Neural cell (in vitro differentiated cells): Measurements from ENCODE around the gene RPP30. TPM values are rescaled to one million over a fixed set of nuclear protein-coding genes. Genes with fewer than 3 reads are reported as not detected.

Experiments used
- H2AFZ ChIP-seq: fragments of 200-600, 300-800 bp; sonication (generic), shearing (Covaris generic); 2 replicates; pipeline ENCODE4 v1.6.0; 2014; ENCODE audit warnings: low read depth, mild to moderate bottlenecking, antibody characterized with exemption, low read length, moderate library complexity
- H3F3A ChIP-seq: fragments of 200-600 bp; shearing (Covaris generic); 2 replicates; pipeline ENCODE4 v1.6.1; 2016; ENCODE audit warnings: mild to moderate bottlenecking, moderate library complexity, mixed read lengths, antibody characterized with exemption, low read length; ENCODE audit not compliant: insufficient read depth, poor library complexity, severe bottlenecking
- H3K27ac ChIP-seq: fragments of 200-600, 300-800 bp; sonication (generic), shearing (Covaris generic); 2 replicates; pipeline ENCODE4 v1.5.1; 2014; ENCODE audit warnings: mild to moderate bottlenecking, low read length, moderate library complexity
- H3K27me3 ChIP-seq: fragments of 300-800, 200-600 bp; sonication (generic), shearing (Covaris generic); 2 replicates; pipeline ENCODE4 v1.6.0; 2014; ENCODE audit warnings: mild to moderate bottlenecking, low read depth, low read length, moderate library complexity; ENCODE audit not compliant: insufficient read depth
- H3K36me3 ChIP-seq: fragments of 300-800, 200-600 bp; sonication (generic), shearing (Covaris generic); 2 replicates; pipeline ENCODE4 v1.5.1; 2014; ENCODE audit warnings: mild to moderate bottlenecking, antibody characterized with exemption, low read length, moderate library complexity; ENCODE audit not compliant: insufficient read depth
- H3K4me2 ChIP-seq: fragments of 300-800, 200-600 bp; sonication (generic), shearing (Covaris generic); 2 replicates; pipeline ENCODE4 v1.6.0; 2014; ENCODE audit warnings: mild to moderate bottlenecking, low read length
- H3K4me3 ChIP-seq: fragments of 300-800, 200-600 bp; sonication (generic), shearing (Covaris generic); 2 replicates; pipeline ENCODE4 v1.5.1; 2014; ENCODE audit warnings: mild to moderate bottlenecking, low read length, moderate library complexity
- H3K79me2 ChIP-seq: fragments of 200-600 bp; shearing (Covaris generic); replicated peaks from 2 replicates; pipeline ENCODE4 v1.6.0; 2014; ENCODE audit warnings: mild to moderate bottlenecking, low read length, moderate library complexity; ENCODE audit not compliant: insufficient read depth
- H3K9ac ChIP-seq: fragments of 300-800, 200-600 bp; sonication (generic), shearing (Covaris generic); 2 replicates; pipeline ENCODE4 v1.6.1; 2016; ENCODE audit warnings: mild to moderate bottlenecking, low read length, mixed read lengths
- H3K9me2 ChIP-seq: fragments of 200-600 bp; shearing (Covaris generic); 2 replicates; pipeline ENCODE4 v1.6.1; 2016; ENCODE audit warnings: mild to moderate bottlenecking, low read length, mixed read lengths; ENCODE audit not compliant: insufficient read depth
- H3K9me3 ChIP-seq: fragments of 200-600, 300-800 bp; sonication (generic), shearing (Covaris generic); 2 replicates; pipeline ENCODE4 v1.6.1; 2016; ENCODE audit warnings: mild to moderate bottlenecking, mixed run types, low read length, moderate library complexity, mixed read lengths
- H4K20me1 ChIP-seq: fragments of 200-600 bp; shearing (Covaris generic); 2 replicates; pipeline ENCODE4 v1.6.1; 2016; ENCODE audit warnings: mild to moderate bottlenecking, mixed run types; ENCODE audit not compliant: insufficient read depth
- CTCF ChIP-seq: fragments of 450-650 bp; IDR thresholded peaks from 2 replicates; pipeline ENCODE4 v1.5.1; 2014; ENCODE audit warnings: antibody characterized with exemption, mild to moderate bottlenecking, moderate library complexity; ENCODE audit not compliant: poor library complexity, severe bottlenecking
- EP300 ChIP-seq: fragments of 450-650 bp; conservative IDR thresholded peaks from 2 replicates; pipeline ENCODE4 v1.6.1; 2014; ENCODE audit warnings: antibody characterized with exemption, mild to moderate bottlenecking, moderate library complexity; ENCODE audit not compliant: poor library complexity, severe bottlenecking
- EZH2 ChIP-seq: fragments of 200-600, 300-800 bp; shearing (Covaris generic), sonication (generic); IDR thresholded peaks from 2 replicates; pipeline ENCODE4 v1.6.1; 2014; ENCODE audit warnings: antibody characterized with exemption, low read length, borderline replicate concordance, mild to moderate bottlenecking; ENCODE audit not compliant: insufficient read depth, poor library complexity, severe bottlenecking
- MXI1 ChIP-seq: fragments of 450-650 bp; conservative IDR thresholded peaks from 2 replicates; pipeline ENCODE4 v1.6.1; 2014; ENCODE audit warnings: antibody characterized with exemption, mild to moderate bottlenecking; ENCODE audit not compliant: poor library complexity, severe bottlenecking
- POLR2AphosphoS5 ChIP-seq: IDR thresholded peaks from 2 replicates; pipeline ENCODE4 v1.6.1; 2012
- RAD21 ChIP-seq: fragments of 450-650 bp; conservative IDR thresholded peaks from 2 replicates; pipeline ENCODE4 v1.6.1; 2014; ENCODE audit warnings: antibody characterized with exemption, mild to moderate bottlenecking, moderate library complexity
- REST ChIP-seq: IDR thresholded peaks from 2 replicates; pipeline ENCODE4 v1.6.1; 2012; ENCODE audit warnings: borderline replicate concordance
- TAF1 ChIP-seq: IDR thresholded peaks from 2 replicates; pipeline ENCODE4 v1.6.1; 2012; ENCODE audit warnings: low read depth
- polyA plus RNA-seq: library from polyadenylated mRNA; depleted of rRNA; stranded (reverse); fragments of >200 nt; gene quantifications from 2 replicates; pipeline ENCODE4 v1.2.3, GENCODE V29; 2014

RPP30 gene
- polyA plus RNA-seq, 1 donor from 2014 or later: 86.5 TPM

- Histone ChIP-seq H3K27me3 (no peaks in the 10 kb centered on the region), H3K4me2 (no peak overlapping the region), H3K9me2 (no peaks in the 10 kb centered on the region)
Measured at GRCh38 chr10:90935581-90936275, 64.0 kb downstream of the RPP30 start.

GRCh38 chr10:90936276-90936659 lies 64.5 kb downstream of the RPP30 start:
- peak overlapping the region; percentile 43 for H3K9ac ChIP-seq
- no peaks in the 10 kb centered on the region for H3F3A ChIP-seq
- H3K4me2 ChIP-seq: no peak overlapping the region
- H3K27ac ChIP-seq: peak overlapping the region; percentile 87
- H3K9me3 ChIP-seq: no peaks in the 10 kb centered on the region
- no peak overlapping the region for H2AFZ ChIP-seq
- H3K79me2 ChIP-seq: no peaks in the 10 kb centered on the region
- no peak overlapping the region for H3K4me3 ChIP-seq
- no peaks in the 10 kb centered on the region for H3K36me3 ChIP-seq
- no peaks in the 10 kb centered on the region for H4K20me1 ChIP-seq
- no peaks in the 10 kb centered on the region for H3K27me3 ChIP-seq
- H3K9me2 ChIP-seq: no peaks in the 10 kb centered on the region
- TF ChIP-seq REST (no peak), EP300 (no peak), RAD21 (no peak), EZH2 (no peak), CTCF (no peak)

More at GRCh38 chr10:90935581-90936275, 64.0 kb downstream of the RPP30 start:
- Histone ChIP-seq H3K9ac (peak overlapping the region; percentile 52), H3F3A (no peaks in the 10 kb centered on the region), H3K9me3 (no peaks in the 10 kb centered on the region), H3K27ac (peak overlapping the region; percentile 87), H4K20me1 (no peaks in the 10 kb centered on the region), H3K79me2 (no peaks in the 10 kb centered on the region), H3K36me3 (no peaks in the 10 kb centered on the region), H2AFZ (peak overlapping the region; percentile 22), H3K4me3 (peak overlapping the region; percentile 27)
- no peak for TF ChIP-seq EZH2
- TF ChIP-seq MXI1: no peak
- peak; percentile 22 for TF ChIP-seq RAD21
- TF ChIP-seq CTCF: no peak
- no peak for TF ChIP-seq TAF1
- TF ChIP-seq REST: peak; percentile 99
- TF ChIP-seq EP300: peak; percentile 93
- peak; percentile 73 for TF ChIP-seq POLR2AphosphoS5
